Esophagus muscularis mucosa (tissue), 4 donors: ENCODE measurements around the gene CLIC4.

Experiments
- EP300 ChIP-seq: sonication (generic); formaldehyde crosslinking; IDR thresholded peaks from one replicate; pipeline ENCODE4 v1.6.1; 2017; ENCODE audit warnings: antibody characterized with exemption
- POLR2A ChIP-seq: fragments of 450-650 bp; IDR thresholded peaks from one replicate; pipeline ENCODE4 v1.6.1; 2017; ENCODE audit warnings: antibody characterized with exemption, moderate library complexity, mild to moderate bottlenecking, low read depth
- POLR2AphosphoS5 ChIP-seq, 2 donors: sonication (generic); formaldehyde crosslinking; IDR thresholded peaks; one replicate each; pipeline ENCODE4 v1.6.1; 2017; ENCODE audit warnings: antibody characterized with exemption in 2 of 2
- TF ChIP-seq, protein P1 (sequence below), 3 experiments: fragments of 200-600 bp in 2 of 3; fragments of 450-650 bp in 1 of 3; sonication (generic) in 2 of 3; IDR thresholded peaks; one replicate each; pipeline ENCODE4 v1.5.1; 2017 to 2019; ENCODE audit warnings: antibody characterized with exemption in 3 of 3, mild to moderate bottlenecking in 2 of 3, moderate library complexity in 1 of 3

- TF ChIP-seq POLR2AphosphoS5 (IDR thresholded peaks at IDR 0.05) (no peak), POLR2A (no peak), EP300 (no peak)
- TF ChIP-seq, protein P1, sequence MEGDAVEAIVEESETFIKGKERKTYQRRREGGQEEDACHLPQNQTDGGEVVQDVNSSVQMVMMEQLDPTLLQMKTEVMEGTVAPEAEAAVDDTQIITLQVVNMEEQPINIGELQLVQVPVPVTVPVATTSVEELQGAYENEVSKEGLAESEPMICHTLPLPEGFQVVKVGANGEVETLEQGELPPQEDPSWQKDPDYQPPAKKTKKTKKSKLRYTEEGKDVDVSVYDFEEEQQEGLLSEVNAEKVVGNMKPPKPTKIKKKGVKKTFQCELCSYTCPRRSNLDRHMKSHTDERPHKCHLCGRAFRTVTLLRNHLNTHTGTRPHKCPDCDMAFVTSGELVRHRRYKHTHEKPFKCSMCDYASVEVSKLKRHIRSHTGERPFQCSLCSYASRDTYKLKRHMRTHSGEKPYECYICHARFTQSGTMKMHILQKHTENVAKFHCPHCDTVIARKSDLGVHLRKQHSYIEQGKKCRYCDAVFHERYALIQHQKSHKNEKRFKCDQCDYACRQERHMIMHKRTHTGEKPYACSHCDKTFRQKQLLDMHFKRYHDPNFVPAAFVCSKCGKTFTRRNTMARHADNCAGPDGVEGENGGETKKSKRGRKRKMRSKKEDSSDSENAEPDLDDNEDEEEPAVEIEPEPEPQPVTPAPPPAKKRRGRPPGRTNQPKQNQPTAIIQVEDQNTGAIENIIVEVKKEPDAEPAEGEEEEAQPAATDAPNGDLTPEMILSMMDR (IDR thresholded peaks at IDR 0.05) = no peak
Measured at GRCh38 chr1:24862775-24863483, 117.7 kb downstream of the CLIC4 start.
